ENCODE results near the gene TPPP3.
"Not testable (repeated sequence)": the region's sequence is repeated elsewhere in the genome, so short reads cannot be mapped to it uniquely, and the experiment has no call there.

TPPP3 gene

GRCh38 chr16:67384778-67385510 is 8.4 kb downstream of the TPPP3 start:
- Histone ChIP-seq H3K36me3 (no peaks in the 10 kb centered on the region), H3K4me1 (no peaks in the 10 kb centered on the region), H3K4me3 (ENCODE audit: low read depth, low read length) (no peak overlapping the region), H3K9me3 (no peaks in the 10 kb centered on the region), H3K27me3 (no peaks in the 10 kb centered on the region)
- no peak for DNase-seq
- TF ChIP-seq CTCF (IDR thresholded peaks at IDR 0.05; ENCODE audit: low read depth, low read length), result no peak

GRCh38 chr16:67383284-67383683 is 10.0 kb downstream of the TPPP3 start:
- no peak for DNase-seq
- no peaks in the 10 kb centered on the region for H3K4me1 ChIP-seq
- no peaks in the 10 kb centered on the region for H3K36me3 ChIP-seq
- H3K27me3 ChIP-seq, result no peaks in the 10 kb centered on the region
- H3K4me3 ChIP-seq (ENCODE audit: low read depth, low read length), result no peak overlapping the region
- H3K9me3 ChIP-seq, result no peaks in the 10 kb centered on the region
- TF ChIP-seq CTCF (IDR thresholded peaks at IDR 0.05; ENCODE audit: low read depth, low read length), result no peak

- TF ChIP-seq CTCF (IDR thresholded peaks at IDR 0.05; ENCODE audit: low read depth, low read length), result no peak
- H3K36me3 ChIP-seq, result no peaks in the 10 kb centered on the region
- H3K27me3 ChIP-seq, result no peaks in the 10 kb centered on the region
- H3K9me3 ChIP-seq, result no peaks in the 10 kb centered on the region
- H3K4me1 ChIP-seq, result no peaks in the 10 kb centered on the region
- DNase-seq, result no peak
- H3K4me3 ChIP-seq (ENCODE audit: low read depth, low read length), result no peak overlapping the region
Observed at GRCh38 chr16:67378642-67379041, 14.7 kb downstream of the TPPP3 start.

- not testable (repeated sequence) for H3K9me3 ChIP-seq; H3K36me3 ChIP-seq; H3K4me1 ChIP-seq; H3K4me3 ChIP-seq (ENCODE audit: low read depth, low read length); H3K27me3 ChIP-seq; DNase-seq
Observed at GRCh38 chr16:67376012-67376411, 17.3 kb downstream of the TPPP3 start.

GRCh38 chr16:67372664-67373063 is 20.6 kb downstream of the TPPP3 start:
- no peak overlapping the region for H3K4me3 ChIP-seq (ENCODE audit: low read depth, low read length)
- no peaks in the 10 kb centered on the region for H3K9me3 ChIP-seq
- TF ChIP-seq CTCF (IDR thresholded peaks at IDR 0.05; ENCODE audit: low read depth, low read length), result peak; percentile 65
- DNase-seq, result no peak
- H3K27me3 ChIP-seq, result peaks cover 13% of the 10 kb centered on the region; the same call in 1 of the 2 replicates
- no peaks in the 10 kb centered on the region for H3K4me1 ChIP-seq
- H3K36me3 ChIP-seq, result no peaks in the 10 kb centered on the region

- TF ChIP-seq CTCF (IDR thresholded peaks at IDR 0.05; ENCODE audit: low read depth, low read length), result no peak
- Histone ChIP-seq H3K4me1 (no peaks in the 10 kb centered on the region), H3K36me3 (no peaks in the 10 kb centered on the region)
Observed at GRCh38 chr16:67370661-67371060, 22.6 kb downstream of the TPPP3 start.

More at GRCh38 chr16:67370661-67371060, 22.6 kb downstream of the TPPP3 start:
- no peaks in the 10 kb centered on the region for H3K9me3 ChIP-seq
- H3K4me3 ChIP-seq (ENCODE audit: low read depth, low read length), result no peak overlapping the region
- no peak for DNase-seq
- H3K27me3 ChIP-seq, result peaks cover 25% of the 10 kb centered on the region
